ENCODE data around the gene BICC1. TPM values are rescaled to one million over a fixed set of nuclear protein-coding genes. Genes with fewer than 3 reads are reported as not detected.

Gene BICC1
- total RNA-seq, 1 donor from 2014 or later, result 0.41 TPM

DNA sequence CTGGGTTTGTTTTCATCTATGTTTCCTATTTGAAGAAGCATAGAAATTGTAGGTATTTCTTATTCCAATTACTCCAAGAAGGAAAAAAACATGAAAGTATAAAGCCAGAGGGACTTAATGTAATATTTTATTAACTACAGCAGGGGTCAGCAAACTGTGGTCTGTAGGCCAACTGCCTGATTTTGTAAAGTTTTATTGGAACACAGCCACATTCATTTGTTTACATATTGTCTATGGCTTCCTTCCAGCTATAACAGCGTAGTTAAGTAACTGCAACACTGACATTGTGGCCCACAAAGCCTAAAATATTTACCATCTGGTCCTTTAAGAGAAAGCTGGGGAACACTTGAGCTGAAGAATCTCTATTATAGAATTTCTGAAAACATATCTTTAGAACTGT is 306.2 kb downstream of the BICC1 start:
- Mint-ChIP-seq H3K9me3 (no peaks in the 10 kb centered on the region), H3K27me3 (ENCODE audit: insufficient read depth, low read depth) (no peaks in the 10 kb centered on the region)

DNA sequence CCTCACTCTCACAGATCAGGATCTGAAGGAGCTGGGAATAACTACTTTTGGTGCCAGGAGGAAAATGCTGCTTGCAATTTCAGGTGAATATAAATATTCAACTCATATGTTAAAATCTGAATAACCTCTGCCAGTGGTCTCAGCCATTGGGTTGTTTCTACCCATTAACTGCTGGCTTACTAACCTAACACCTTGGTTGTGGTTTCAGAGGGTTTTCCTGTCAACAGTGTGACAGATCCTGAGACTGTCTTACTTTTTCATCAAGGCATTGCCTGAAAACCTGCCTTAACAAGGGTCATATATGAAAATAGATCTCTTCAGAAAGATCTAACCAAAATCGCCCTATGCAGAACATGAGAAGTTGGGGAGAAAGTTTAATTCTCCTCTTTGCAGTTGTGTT is 307.7 kb downstream of the BICC1 start:
- Histone ChIP-seq H3K27me3 (no peaks in the 10 kb centered on the region), H3F3A (ENCODE audit: low read depth) (no peaks in the 10 kb centered on the region), H2AFZ (replicated peaks) (no peak overlapping the region), H3K9me3 (ENCODE audit: low read depth) (no peaks in the 10 kb centered on the region), H3K4me3 (no peak overlapping the region), H3K4me2 (no peak overlapping the region), H3K36me3 (no peaks in the 10 kb centered on the region), H3K9ac (no peak overlapping the region), H3K79me2 (ENCODE audit: low read depth) (no peaks in the 10 kb centered on the region), H3K4me1 (no peaks in the 10 kb centered on the region), H4K20me1 (ENCODE audit: low read depth) (no peaks in the 10 kb centered on the region), H3K27ac (no peak overlapping the region)
- H3K27ac Mint-ChIP-seq, result no peak overlapping the region
- H3K9me3 Mint-ChIP-seq, result no peaks in the 10 kb centered on the region
- no peak for DNase-seq (ENCODE audit: low spot score)
- H3K36me3 Mint-ChIP-seq, result no peaks in the 10 kb centered on the region
- no peaks in the 10 kb centered on the region for H3K27me3 Mint-ChIP-seq (ENCODE audit: insufficient read depth, low read depth)
- TF ChIP-seq EZH2 (IDR thresholded peaks at IDR 0.05), result no peak
- TF ChIP-seq EZH2phosphoT487 (IDR thresholded peaks at IDR 0.05), result no peak
- TF ChIP-seq, protein P1, sequence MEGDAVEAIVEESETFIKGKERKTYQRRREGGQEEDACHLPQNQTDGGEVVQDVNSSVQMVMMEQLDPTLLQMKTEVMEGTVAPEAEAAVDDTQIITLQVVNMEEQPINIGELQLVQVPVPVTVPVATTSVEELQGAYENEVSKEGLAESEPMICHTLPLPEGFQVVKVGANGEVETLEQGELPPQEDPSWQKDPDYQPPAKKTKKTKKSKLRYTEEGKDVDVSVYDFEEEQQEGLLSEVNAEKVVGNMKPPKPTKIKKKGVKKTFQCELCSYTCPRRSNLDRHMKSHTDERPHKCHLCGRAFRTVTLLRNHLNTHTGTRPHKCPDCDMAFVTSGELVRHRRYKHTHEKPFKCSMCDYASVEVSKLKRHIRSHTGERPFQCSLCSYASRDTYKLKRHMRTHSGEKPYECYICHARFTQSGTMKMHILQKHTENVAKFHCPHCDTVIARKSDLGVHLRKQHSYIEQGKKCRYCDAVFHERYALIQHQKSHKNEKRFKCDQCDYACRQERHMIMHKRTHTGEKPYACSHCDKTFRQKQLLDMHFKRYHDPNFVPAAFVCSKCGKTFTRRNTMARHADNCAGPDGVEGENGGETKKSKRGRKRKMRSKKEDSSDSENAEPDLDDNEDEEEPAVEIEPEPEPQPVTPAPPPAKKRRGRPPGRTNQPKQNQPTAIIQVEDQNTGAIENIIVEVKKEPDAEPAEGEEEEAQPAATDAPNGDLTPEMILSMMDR (IDR thresholded peaks at IDR 0.05), result no peak
- H3K4me1 Mint-ChIP-seq, result peaks cover 16% of the 10 kb centered on the region
- H3K4me3 Mint-ChIP-seq, result no peak overlapping the region

More for the DNA sequence above, 306.2 kb downstream of the BICC1 start:
- no peak overlapping the region for H3K4me3 ChIP-seq
- H3K79me2 ChIP-seq (ENCODE audit: low read depth), result no peaks in the 10 kb centered on the region
- no peaks in the 10 kb centered on the region for H3K4me1 ChIP-seq
- H3K9me3 ChIP-seq (ENCODE audit: low read depth), result no peaks in the 10 kb centered on the region
- Mint-ChIP-seq H3K36me3 (no peaks in the 10 kb centered on the region), H3K4me1 (peaks cover 16% of the 10 kb centered on the region), H3K4me3 (no peak overlapping the region), H3K27ac (no peak overlapping the region)
- H4K20me1 ChIP-seq (ENCODE audit: low read depth), result no peaks in the 10 kb centered on the region
- H3K4me2 ChIP-seq, result no peak overlapping the region
- no peaks in the 10 kb centered on the region for H3F3A ChIP-seq (ENCODE audit: low read depth)
- H3K27ac ChIP-seq, result no peak overlapping the region
- DNase-seq (ENCODE audit: low spot score), result no peak
- H3K9ac ChIP-seq, result no peak overlapping the region
- no peak overlapping the region for H2AFZ ChIP-seq (replicated peaks)
- no peak for TF ChIP-seq EZH2phosphoT487 (IDR thresholded peaks at IDR 0.05)
- TF ChIP-seq, protein P1 (IDR thresholded peaks at IDR 0.05), result no peak
- no peak for TF ChIP-seq EZH2 (IDR thresholded peaks at IDR 0.05)
- H3K36me3 ChIP-seq, result no peaks in the 10 kb centered on the region
- H3K27me3 ChIP-seq, result no peaks in the 10 kb centered on the region

DNA sequence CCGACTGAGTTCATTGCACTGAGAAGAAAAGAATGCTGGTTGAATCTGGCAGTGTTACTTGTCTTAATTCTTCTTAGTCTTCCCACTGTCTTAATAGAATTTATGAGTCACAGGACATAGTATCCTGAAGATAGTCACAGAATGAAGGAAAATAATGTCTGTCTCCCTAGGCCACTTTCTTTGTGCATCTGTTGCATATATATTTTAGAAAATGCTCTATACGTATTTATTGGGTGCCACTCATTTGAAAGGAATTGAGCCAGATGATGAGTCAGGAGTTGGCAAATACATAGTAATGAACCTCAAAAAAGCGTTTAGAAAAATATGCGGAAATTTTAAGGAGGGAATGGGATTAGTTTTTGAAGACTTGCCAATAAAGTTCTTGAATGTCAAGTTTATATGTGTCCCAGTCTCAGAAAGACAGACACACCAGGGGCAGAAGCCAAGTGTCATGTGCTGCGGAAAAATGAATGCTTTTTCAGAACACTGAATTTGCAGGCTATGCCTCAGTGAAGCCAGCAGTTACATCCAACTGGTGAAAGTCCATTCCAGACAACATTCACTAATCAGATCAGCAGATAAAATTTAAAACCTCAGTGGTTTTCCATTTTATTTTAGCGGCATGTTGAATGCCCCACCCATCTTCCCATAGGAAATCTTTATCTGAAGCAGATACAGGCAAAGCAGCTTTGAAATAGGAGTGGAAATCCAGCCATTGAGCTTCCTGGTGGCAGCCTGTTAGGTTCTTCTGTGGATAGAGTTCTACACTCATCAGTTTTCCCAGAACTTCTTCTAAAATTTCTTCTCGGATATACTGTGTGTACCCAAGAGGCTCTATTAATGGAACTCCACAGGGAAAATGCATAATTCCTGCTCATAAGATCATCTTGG is 308.4 kb downstream of the BICC1 start:
- no peaks in the 10 kb centered on the region for H3K36me3 Mint-ChIP-seq
- H2AFZ ChIP-seq (replicated peaks), result no peak overlapping the region
- no peaks in the 10 kb centered on the region for H3K36me3 ChIP-seq
- H3K4me3 ChIP-seq, result no peak overlapping the region
- no peaks in the 10 kb centered on the region for H3K27me3 Mint-ChIP-seq (ENCODE audit: insufficient read depth, low read depth)
- no peaks in the 10 kb centered on the region for H3K4me1 ChIP-seq
- no peak for DNase-seq (ENCODE audit: low spot score)
- no peaks in the 10 kb centered on the region for H3K9me3 ChIP-seq (ENCODE audit: low read depth)
- no peaks in the 10 kb centered on the region for H3K27me3 ChIP-seq
- peaks cover 16% of the 10 kb centered on the region for H3K4me1 Mint-ChIP-seq
- H3K9ac ChIP-seq, result no peak overlapping the region
- H4K20me1 ChIP-seq (ENCODE audit: low read depth), result no peaks in the 10 kb centered on the region
- TF ChIP-seq EZH2 (IDR thresholded peaks at IDR 0.05) (no peak), EZH2phosphoT487 (IDR thresholded peaks at IDR 0.05) (no peak)
- TF ChIP-seq, protein P1 (IDR thresholded peaks at IDR 0.05), result no peak
- H3F3A ChIP-seq (ENCODE audit: low read depth), result no peaks in the 10 kb centered on the region
- H3K79me2 ChIP-seq (ENCODE audit: low read depth), result no peaks in the 10 kb centered on the region
- H3K9me3 Mint-ChIP-seq, result no peaks in the 10 kb centered on the region
- no peak overlapping the region for H3K27ac Mint-ChIP-seq
- no peak overlapping the region for H3K4me3 Mint-ChIP-seq
- no peak overlapping the region for H3K4me2 ChIP-seq
- H3K27ac ChIP-seq, result no peak overlapping the region
